Liver (tissue), 9 donors: ENCODE results near the gene RPL23. TPM values are rescaled to one million over a fixed set of nuclear protein-coding genes. Genes with fewer than 3 reads are reported as not detected.

ENCODE experiments used
- DNase-seq: peaks from one replicate; pipeline ENCODE4 v3.0.0-alpha.2; 2017; ENCODE audit warnings: low spot score
- H3K27ac ChIP-seq, 2 donors: one replicate each; pipeline ENCODE4 v1.7.0; 2013; ENCODE audit warnings: inconsistent platforms in 2 of 2, low read length in 2 of 2, control low read depth in 1 of 2, low read depth in 1 of 2, mild to moderate bottlenecking in 1 of 2
- H3K27me3 ChIP-seq, 4 donors: one replicate each; pipeline versions ENCODE4 v1.6.1 to v1.7.0; 2013; ENCODE audit warnings: low read length in 3 of 4, inconsistent platforms in 1 of 4, mild to moderate bottlenecking in 1 of 4, moderate library complexity in 1 of 4; ENCODE audit not compliant: control insufficient read depth in 4 of 4, insufficient read depth in 4 of 4
- H3K36me3 ChIP-seq, 4 donors: one replicate each; pipeline versions ENCODE4 v1.6.1 to v1.7.0; 2013; ENCODE audit warnings: low read length in 3 of 4, mild to moderate bottlenecking in 3 of 4, low read depth in 1 of 4, moderate library complexity in 1 of 4; ENCODE audit not compliant: control insufficient read depth in 4 of 4, insufficient read depth in 3 of 4
- H3K4me1 ChIP-seq, 4 donors: one replicate each; pipeline versions ENCODE4 v1.6.1 to v1.7.0; 2013; ENCODE audit warnings: low read length in 3 of 4, mild to moderate bottlenecking in 3 of 4, moderate library complexity in 1 of 4; ENCODE audit not compliant: control insufficient read depth in 4 of 4, insufficient read depth in 4 of 4
- H3K4me3 ChIP-seq, 3 donors: one replicate each; pipeline versions ENCODE4 v1.6.1 to v1.7.0; 2013; ENCODE audit warnings: low read length in 3 of 3, control low read depth in 1 of 3, low read depth in 1 of 3, mild to moderate bottlenecking in 1 of 3
- H3K9ac ChIP-seq, 2 donors: one replicate each; pipeline ENCODE4 v1.7.0; 2013; ENCODE audit warnings: low read length in 2 of 2, mild to moderate bottlenecking in 2 of 2, moderate library complexity in 2 of 2, control low read depth in 1 of 2, low read depth in 1 of 2
- H3K9me3 ChIP-seq, 4 donors: one replicate each; pipeline versions ENCODE4 v1.6.1 to v1.7.0; 2013; ENCODE audit warnings: low read length in 3 of 4; ENCODE audit not compliant: control insufficient read depth in 4 of 4
- EGR1 ChIP-seq, 2 donors: IDR thresholded peaks; 2 replicates each; pipeline ENCODE4 v1.6.1; 2016 to 2018; ENCODE audit warnings: antibody characterized with exemption in 2 of 2, low read depth in 2 of 2
- FOXA2 ChIP-seq: IDR thresholded peaks from 2 replicates; pipeline ENCODE4 v1.6.1; 2016; ENCODE audit warnings: antibody characterized with exemption
- GABPA ChIP-seq, 2 donors: IDR thresholded peaks in 1 of 2; conservative IDR thresholded peaks in 1 of 2; 2 replicates each; pipeline ENCODE4 v1.6.1; 2016; ENCODE audit warnings: antibody characterized with exemption in 2 of 2, mild to moderate bottlenecking in 1 of 2, moderate library complexity in 1 of 2
- HNF4A ChIP-seq, 2 donors: conservative IDR thresholded peaks; 2 replicates each; pipeline ENCODE4 v1.6.1; 2016; ENCODE audit warnings: antibody characterized with exemption in 2 of 2, mild to moderate bottlenecking in 2 of 2
- HNF4G ChIP-seq: IDR thresholded peaks from 2 replicates; pipeline ENCODE4 v1.6.1; 2016; ENCODE audit warnings: antibody characterized with exemption
- MAX ChIP-seq: IDR thresholded peaks from 2 replicates; pipeline ENCODE4 v1.6.1; 2016; ENCODE audit warnings: antibody characterized with exemption
- NR2F2 ChIP-seq: IDR thresholded peaks from 2 replicates; pipeline ENCODE4 v1.6.1; 2016; ENCODE audit warnings: antibody characterized with exemption
- RAD21 ChIP-seq, 2 donors: IDR thresholded peaks; 2 replicates each; pipeline ENCODE4 v1.6.1; 2016; ENCODE audit warnings: antibody characterized with exemption in 2 of 2, mild to moderate bottlenecking in 2 of 2
- RXRA ChIP-seq, 2 donors: IDR thresholded peaks; 2 replicates each; pipeline ENCODE4 v1.6.1; 2017 to 2018; ENCODE audit warnings: antibody characterized with exemption in 2 of 2, mild to moderate bottlenecking in 1 of 2
- SP1 ChIP-seq: IDR thresholded peaks from 2 replicates; pipeline ENCODE4 v1.6.1; 2018; ENCODE audit warnings: antibody characterized with exemption, mild to moderate bottlenecking
- TAF1 ChIP-seq: conservative IDR thresholded peaks from 2 replicates; pipeline ENCODE4 v1.6.1; 2016; ENCODE audit warnings: antibody characterized with exemption, mild to moderate bottlenecking
- YY1 ChIP-seq: IDR thresholded peaks from 2 replicates; pipeline ENCODE4 v1.6.1; 2016; ENCODE audit warnings: antibody characterized with exemption, mild to moderate bottlenecking
- WGBS: extraction: QIAGEN DNeasy Blood & Tissue Kit; methylation state at CpG from one replicate; pipeline ENCODE4 v1.1.7; 2013; 5-methylcytosine and 5-hydroxymethylcytosine counted together
- polyA plus RNA-seq, 2 donors: library from polyadenylated mRNA; stranded (reverse) in 1 of 2; unstranded in 1 of 2; fragments of 200-250 nt in 1 of 2; fragments of >200 nt in 1 of 2; fragmentation: Nextera tagmentation in 1 of 2; extraction: Ambion mirVana in 1 of 2; gene quantifications; one replicate each; pipeline versions ENCODE4 v1.2.1 to v1.2.3, GENCODE V29; 2013 to 2015
- total RNA-seq, 2 donors: library from RNA; depleted of rRNA; stranded (reverse); fragments of >200 nt; gene quantifications; one replicate each; pipeline ENCODE4 v1.2.3, GENCODE V29; 2014
- TF ChIP-seq, protein P1 (sequence below): IDR thresholded peaks from 2 replicates; pipeline ENCODE4 v1.6.1; 2016; ENCODE audit warnings: antibody characterized with exemption, mild to moderate bottlenecking
- TF ChIP-seq, protein P2 (sequence below): IDR thresholded peaks from 2 replicates; pipeline ENCODE4 v1.6.1; 2016; ENCODE audit warnings: antibody characterized with exemption
- TF ChIP-seq, protein P3 (sequence below): IDR thresholded peaks from 2 replicates; pipeline ENCODE4 v1.6.1; 2016; ENCODE audit warnings: antibody characterized with exemption
- donor health status: healthy.
- donor health status: healthy.
- donor health status: healthy.
- donor health status: healthy.
- donor health status: healthy.

The RPL23 gene
- total and polyA plus RNA-seq, 4 donors: 284 to 797 (median 646) TPM

DNA sequence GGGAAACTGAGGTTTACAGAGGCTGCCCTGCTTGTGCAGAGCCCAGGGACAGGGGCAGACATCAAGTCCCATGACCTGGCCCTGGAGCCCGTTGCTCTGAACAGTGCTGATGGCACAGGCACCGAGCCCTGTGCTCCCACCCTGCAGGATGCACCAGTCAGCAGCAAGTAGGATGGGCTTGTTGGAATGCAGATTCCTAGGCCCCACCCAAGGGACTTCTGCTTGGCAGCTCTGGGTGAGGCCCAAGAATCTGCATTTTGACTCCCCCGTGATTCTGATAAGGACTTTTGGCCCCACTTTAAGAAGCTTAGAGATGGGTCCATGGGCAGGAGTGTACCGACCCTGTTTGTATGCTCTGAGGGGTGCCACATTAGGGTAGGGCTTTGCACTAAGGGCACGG lies 39.6 kb upstream of the RPL23 start:
- Histone ChIP-seq H3K9me3 (no peaks in the 10 kb centered on the region), H3K36me3 (peaks cover 2 to 16% (median 13%) of the 10 kb centered on the region in 4 donors), H3K27ac (peak overlapping the region in 1 of 2 donors; percentile 35), H3K4me1 (peaks cover 24 to 48% (median 41%) of the 10 kb centered on the region in 4 donors), H3K27me3 (no peaks in the 10 kb centered on the region), H3K9ac (no peak overlapping the region), H3K4me3 (no peak overlapping the region)
- TF ChIP-seq EGR1 (IDR thresholded peaks at IDR 0.05; ENCODE audit: low read depth in 2 of 2): no peak
- TF ChIP-seq HNF4A (conservative IDR thresholded peaks at IDR 0.05): no peak
- TF ChIP-seq RXRA (IDR thresholded peaks at IDR 0.05): no peak
- no peak for TF ChIP-seq TAF1
- no peak for TF ChIP-seq SP1
- WGBS: 75% methylated on average over 5 of the region's 5 CpGs
- DNase-seq: no peak

DNA sequence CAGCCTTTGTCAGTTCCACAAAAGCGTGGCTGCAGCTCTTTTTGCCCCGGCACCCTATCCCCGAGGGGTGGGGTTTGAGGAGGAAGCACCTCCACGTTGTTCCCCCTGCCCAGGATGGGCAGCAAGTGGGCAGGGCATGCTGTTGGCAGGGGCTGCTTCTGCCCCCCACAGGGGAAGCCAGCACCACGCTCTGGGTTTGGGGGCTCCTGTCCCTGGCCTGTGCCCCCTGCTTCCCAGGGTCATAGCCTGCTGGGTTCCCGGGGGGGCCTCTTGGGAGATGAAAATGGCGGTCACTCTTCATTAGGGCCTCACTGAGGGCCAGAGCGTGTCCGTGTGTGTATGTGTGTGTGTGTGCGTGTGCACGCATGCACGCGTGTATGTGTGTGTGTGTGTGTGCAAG lies 39.1 kb upstream of the RPL23 start:
- H3K36me3 ChIP-seq: peaks cover 4 to 19% (median 14%) of the 10 kb centered on the region in 4 donors

More for the DNA sequence above, 39.1 kb upstream of the RPL23 start:
- no peak overlapping the region for H3K27ac ChIP-seq
- no peaks in the 10 kb centered on the region for H3K27me3 ChIP-seq
- H3K4me3 ChIP-seq: no peak overlapping the region
- H3K4me1 ChIP-seq: peaks cover 25 to 48% (median 40%) of the 10 kb centered on the region in 4 donors
- DNase-seq: no peak
- no peak overlapping the region for H3K9ac ChIP-seq
- H3K9me3 ChIP-seq: no peaks in the 10 kb centered on the region
- WGBS: 87% methylated on average over 13 of the region's 13 CpGs
- TF ChIP-seq HNF4A (conservative IDR thresholded peaks at IDR 0.05): no peak
- TF ChIP-seq, protein P1, sequence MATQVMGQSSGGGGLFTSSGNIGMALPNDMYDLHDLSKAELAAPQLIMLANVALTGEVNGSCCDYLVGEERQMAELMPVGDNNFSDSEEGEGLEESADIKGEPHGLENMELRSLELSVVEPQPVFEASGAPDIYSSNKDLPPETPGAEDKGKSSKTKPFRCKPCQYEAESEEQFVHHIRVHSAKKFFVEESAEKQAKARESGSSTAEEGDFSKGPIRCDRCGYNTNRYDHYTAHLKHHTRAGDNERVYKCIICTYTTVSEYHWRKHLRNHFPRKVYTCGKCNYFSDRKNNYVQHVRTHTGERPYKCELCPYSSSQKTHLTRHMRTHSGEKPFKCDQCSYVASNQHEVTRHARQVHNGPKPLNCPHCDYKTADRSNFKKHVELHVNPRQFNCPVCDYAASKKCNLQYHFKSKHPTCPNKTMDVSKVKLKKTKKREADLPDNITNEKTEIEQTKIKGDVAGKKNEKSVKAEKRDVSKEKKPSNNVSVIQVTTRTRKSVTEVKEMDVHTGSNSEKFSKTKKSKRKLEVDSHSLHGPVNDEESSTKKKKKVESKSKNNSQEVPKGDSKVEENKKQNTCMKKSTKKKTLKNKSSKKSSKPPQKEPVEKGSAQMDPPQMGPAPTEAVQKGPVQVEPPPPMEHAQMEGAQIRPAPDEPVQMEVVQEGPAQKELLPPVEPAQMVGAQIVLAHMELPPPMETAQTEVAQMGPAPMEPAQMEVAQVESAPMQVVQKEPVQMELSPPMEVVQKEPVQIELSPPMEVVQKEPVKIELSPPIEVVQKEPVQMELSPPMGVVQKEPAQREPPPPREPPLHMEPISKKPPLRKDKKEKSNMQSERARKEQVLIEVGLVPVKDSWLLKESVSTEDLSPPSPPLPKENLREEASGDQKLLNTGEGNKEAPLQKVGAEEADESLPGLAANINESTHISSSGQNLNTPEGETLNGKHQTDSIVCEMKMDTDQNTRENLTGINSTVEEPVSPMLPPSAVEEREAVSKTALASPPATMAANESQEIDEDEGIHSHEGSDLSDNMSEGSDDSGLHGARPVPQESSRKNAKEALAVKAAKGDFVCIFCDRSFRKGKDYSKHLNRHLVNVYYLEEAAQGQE: no peak
- TF ChIP-seq, protein P2, sequence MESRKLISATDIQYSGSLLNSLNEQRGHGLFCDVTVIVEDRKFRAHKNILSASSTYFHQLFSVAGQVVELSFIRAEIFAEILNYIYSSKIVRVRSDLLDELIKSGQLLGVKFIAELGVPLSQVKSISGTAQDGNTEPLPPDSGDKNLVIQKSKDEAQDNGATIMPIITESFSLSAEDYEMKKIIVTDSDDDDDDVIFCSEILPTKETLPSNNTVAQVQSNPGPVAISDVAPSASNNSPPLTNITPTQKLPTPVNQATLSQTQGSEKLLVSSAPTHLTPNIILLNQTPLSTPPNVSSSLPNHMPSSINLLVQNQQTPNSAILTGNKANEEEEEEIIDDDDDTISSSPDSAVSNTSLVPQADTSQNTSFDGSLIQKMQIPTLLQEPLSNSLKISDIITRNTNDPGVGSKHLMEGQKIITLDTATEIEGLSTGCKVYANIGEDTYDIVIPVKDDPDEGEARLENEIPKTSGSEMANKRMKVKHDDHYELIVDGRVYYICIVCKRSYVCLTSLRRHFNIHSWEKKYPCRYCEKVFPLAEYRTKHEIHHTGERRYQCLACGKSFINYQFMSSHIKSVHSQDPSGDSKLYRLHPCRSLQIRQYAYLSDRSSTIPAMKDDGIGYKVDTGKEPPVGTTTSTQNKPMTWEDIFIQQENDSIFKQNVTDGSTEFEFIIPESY: no peak
- no peak for TF ChIP-seq FOXA2
- TF ChIP-seq EGR1 (IDR thresholded peaks at IDR 0.05; ENCODE audit: low read depth in 2 of 2): no peak
- TF ChIP-seq HNF4G: no peak
- TF ChIP-seq RAD21 (IDR thresholded peaks at IDR 0.05): no peak
- no peak for TF ChIP-seq GABPA (IDR thresholded peaks at IDR 0.05 in 1 of 2, conservative IDR thresholded peaks at IDR 0.05 in 1 of 2)
- TF ChIP-seq NR2F2: no peak
- no peak for TF ChIP-seq SP1
- no peak for TF ChIP-seq MAX
- no peak for TF ChIP-seq YY1
- TF ChIP-seq, protein P3, sequence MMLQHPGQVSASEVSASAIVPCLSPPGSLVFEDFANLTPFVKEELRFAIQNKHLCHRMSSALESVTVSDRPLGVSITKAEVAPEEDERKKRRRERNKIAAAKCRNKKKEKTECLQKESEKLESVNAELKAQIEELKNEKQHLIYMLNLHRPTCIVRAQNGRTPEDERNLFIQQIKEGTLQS: no peak
